ENCODE data around the gene GATAD2A. TPM values are rescaled to one million over a fixed set of nuclear protein-coding genes. Genes with fewer than 3 reads are reported as not detected.

Gene GATAD2A
- total RNA-seq, 1 donor from 2014 or later, result 304 TPM

DNA sequence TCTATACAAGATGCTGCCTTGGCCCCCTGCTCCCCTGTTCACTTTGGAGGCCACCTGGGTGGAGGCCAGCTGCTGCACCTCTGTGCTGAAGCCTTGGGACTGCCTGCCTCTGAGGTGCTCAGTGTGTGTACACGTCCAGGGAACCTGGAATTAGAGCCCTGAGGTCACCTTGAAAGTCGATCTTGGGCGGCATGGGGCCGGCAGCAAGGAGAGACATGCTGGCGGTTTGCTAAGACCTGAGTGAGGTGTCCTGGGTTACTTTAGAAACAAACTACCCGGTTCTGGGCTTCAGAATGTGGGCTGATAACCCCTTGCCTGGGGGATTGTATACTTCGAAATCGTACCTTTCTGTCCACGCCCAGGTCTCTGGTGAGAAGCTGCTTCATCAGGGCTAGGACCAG lies 84.3 kb downstream of the GATAD2A start:
- Histone ChIP-seq H3K4me3 (ENCODE audit: low read depth, low read length) (no peak overlapping the region), H3K27me3 (ENCODE audit: control insufficient read depth, insufficient read depth, low read length) (no peaks in the 10 kb centered on the region), H3K36me3 (ENCODE audit: control insufficient read depth, insufficient read depth, low read length) (peaks cover 3% of the 10 kb centered on the region)
- TF ChIP-seq, protein P1, sequence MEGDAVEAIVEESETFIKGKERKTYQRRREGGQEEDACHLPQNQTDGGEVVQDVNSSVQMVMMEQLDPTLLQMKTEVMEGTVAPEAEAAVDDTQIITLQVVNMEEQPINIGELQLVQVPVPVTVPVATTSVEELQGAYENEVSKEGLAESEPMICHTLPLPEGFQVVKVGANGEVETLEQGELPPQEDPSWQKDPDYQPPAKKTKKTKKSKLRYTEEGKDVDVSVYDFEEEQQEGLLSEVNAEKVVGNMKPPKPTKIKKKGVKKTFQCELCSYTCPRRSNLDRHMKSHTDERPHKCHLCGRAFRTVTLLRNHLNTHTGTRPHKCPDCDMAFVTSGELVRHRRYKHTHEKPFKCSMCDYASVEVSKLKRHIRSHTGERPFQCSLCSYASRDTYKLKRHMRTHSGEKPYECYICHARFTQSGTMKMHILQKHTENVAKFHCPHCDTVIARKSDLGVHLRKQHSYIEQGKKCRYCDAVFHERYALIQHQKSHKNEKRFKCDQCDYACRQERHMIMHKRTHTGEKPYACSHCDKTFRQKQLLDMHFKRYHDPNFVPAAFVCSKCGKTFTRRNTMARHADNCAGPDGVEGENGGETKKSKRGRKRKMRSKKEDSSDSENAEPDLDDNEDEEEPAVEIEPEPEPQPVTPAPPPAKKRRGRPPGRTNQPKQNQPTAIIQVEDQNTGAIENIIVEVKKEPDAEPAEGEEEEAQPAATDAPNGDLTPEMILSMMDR (IDR thresholded peaks at IDR 0.05; ENCODE audit: insufficient read depth, low read length, poor library complexity, severe bottlenecking), result no peak
- DNase-seq (ENCODE audit: low read depth), result no peak

DNA sequence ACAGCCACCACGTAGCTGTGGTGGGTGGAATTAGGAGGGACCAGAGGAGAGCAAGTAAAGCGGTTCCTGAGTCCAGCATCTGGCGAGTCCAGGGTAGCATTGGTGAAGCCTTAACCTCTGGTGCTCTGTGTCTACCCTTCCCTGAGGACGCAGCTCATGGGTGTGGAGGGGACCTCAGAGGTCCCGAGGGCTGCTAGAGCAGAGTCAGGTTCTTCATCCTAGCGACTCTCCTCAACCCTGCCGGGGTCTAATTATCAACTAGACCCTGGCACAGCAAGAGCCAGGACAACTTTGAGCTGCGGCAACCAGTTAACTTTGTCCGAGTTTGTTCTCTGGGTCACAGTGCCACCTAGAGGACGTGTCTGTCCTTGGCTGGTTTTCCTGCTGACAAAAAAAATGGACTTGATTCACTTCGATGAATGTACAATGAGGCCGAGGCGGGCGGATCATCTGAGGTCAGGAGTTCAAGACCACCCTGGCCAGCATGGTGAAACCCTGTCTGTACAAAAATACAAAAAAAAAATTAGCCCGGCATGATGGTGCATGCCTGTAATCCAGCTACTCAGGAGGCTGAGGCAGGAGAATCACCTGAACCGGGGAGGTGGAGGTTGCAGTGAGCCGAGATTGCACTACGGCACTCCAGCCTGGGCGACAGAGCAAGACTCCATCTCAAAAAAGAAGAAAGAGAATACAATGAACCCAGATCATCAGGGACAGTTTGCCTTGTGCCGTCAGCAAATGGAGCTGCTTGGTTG lies 84.9 kb downstream of the GATAD2A start:
- DNase-seq (ENCODE audit: low read depth), result peak; percentile 52
- H3K4me3 ChIP-seq (ENCODE audit: low read depth, low read length), result no peak overlapping the region
- no peaks in the 10 kb centered on the region for H3K27me3 ChIP-seq (ENCODE audit: control insufficient read depth, insufficient read depth, low read length)
- TF ChIP-seq, protein P1 (IDR thresholded peaks at IDR 0.05; ENCODE audit: insufficient read depth, low read length, poor library complexity, severe bottlenecking), result peak; percentile 76
- peaks cover 3% of the 10 kb centered on the region for H3K36me3 ChIP-seq (ENCODE audit: control insufficient read depth, insufficient read depth, low read length)

DNA sequence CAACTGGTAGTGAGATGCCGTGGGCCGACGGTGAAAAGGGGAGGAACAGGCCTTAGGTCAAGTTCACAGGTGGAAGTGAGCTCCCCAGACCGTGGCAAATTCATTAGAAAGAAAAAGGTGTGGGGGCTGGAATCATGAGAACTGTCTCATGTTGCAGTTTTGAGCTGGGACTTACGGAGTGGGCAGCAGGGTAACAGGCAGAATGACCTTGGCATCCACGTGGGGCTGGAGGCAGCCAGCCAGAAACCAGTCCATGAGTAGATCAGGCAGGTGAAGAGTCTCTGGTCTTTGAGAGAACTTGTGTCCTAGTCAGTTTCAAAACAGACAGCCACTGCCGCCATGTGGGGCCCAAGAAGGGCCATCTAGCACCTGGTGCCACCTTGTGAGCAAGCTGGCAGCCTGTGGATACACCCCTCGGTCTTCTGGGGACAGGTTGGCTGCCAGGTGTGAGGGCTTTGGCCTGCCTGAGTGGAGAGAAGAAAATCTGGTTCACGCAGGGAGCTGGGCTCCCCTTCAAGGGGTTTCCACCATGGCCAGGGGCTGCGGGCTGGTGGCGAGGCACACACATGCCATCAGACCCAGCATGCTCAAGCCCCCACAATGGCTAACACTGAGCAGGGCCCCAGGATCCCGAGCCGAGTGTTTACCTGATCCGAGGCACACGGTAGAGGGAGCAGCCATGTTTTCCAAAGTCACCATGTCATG lies 86.0 kb downstream of the GATAD2A start:
- Histone ChIP-seq H3K36me3 (ENCODE audit: control insufficient read depth, insufficient read depth, low read length) (peaks cover 4% of the 10 kb centered on the region), H3K27me3 (ENCODE audit: control insufficient read depth, insufficient read depth, low read length) (no peaks in the 10 kb centered on the region), H3K4me3 (ENCODE audit: low read depth, low read length) (no peak overlapping the region)
- TF ChIP-seq, protein P1 (IDR thresholded peaks at IDR 0.05; ENCODE audit: insufficient read depth, low read length, poor library complexity, severe bottlenecking), result no peak
- DNase-seq (ENCODE audit: low read depth), result no peak

DNA sequence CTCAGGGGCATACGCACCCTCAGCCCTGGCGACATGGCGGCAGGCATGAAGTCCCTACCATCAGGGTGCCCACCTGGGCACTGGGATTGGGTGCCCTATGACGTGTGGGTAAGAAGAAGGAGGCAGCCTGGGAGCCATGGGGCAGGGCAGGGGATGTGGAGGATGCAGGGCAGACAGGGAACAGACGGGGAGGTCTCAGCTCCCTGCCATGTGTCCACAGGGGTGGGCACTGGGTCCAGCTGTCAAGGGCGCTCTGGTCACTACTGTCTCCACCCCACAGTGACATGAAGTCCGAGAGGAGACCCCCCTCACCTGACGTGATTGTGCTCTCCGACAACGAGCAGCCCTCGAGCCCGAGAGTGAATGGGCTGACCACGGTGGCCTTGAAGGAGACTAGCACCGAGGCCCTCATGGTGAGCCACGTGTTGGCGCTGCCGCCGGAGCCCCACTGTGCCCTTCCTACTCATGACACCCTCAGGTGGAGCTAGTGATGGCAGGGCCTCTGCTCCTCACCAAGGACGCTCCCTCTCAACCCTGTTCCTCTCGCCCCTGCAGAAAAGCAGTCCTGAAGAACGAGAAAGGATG lies 86.6 kb downstream of the GATAD2A start:
- Histone ChIP-seq H3K4me3 (ENCODE audit: low read depth, low read length) (no peak overlapping the region), H3K36me3 (ENCODE audit: control insufficient read depth, insufficient read depth, low read length) (peaks cover 4% of the 10 kb centered on the region), H3K27me3 (ENCODE audit: control insufficient read depth, insufficient read depth, low read length) (no peaks in the 10 kb centered on the region)
- no peak for DNase-seq (ENCODE audit: low read depth)
- TF ChIP-seq, protein P1 (IDR thresholded peaks at IDR 0.05; ENCODE audit: insufficient read depth, low read length, poor library complexity, severe bottlenecking), result no peak

DNA sequence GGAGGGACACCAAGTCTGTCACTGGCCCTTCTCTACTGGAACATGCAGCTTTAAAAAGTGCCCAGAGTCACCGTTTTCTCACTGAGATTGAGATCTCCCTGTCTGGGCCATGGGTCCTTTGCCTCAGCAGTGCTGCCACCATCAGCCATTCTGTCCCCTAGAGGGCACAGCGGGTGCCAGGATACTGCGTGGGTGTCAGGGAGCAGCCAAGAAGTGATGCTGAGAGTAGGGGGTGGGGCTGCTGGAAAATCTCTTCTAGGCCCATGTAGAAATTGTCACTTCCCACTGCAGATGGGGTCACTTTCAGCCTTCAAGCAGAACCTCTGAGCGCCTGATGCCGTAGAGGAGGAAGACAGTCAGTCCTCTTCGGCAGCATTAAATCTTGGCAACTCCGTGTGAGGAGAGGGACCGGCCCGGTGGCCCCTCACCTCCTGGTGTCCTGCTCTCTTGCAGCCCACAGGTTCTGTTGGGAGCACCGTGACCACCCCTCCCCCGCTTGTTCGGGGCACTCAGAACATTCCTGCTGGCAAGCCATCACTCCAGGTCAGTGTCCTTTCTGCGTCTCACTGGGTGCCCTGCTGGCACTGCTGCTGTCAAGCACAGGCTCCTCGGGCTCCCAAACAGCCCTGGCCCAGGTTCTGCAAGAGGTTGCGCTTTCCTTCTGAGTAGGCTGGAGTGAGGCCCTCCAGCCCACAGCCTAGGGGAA lies 88.5 kb downstream of the GATAD2A start:
- TF ChIP-seq, protein P1 (IDR thresholded peaks at IDR 0.05; ENCODE audit: insufficient read depth, low read length, poor library complexity, severe bottlenecking), result no peak
- DNase-seq (ENCODE audit: low read depth), result no peak
- Histone ChIP-seq H3K36me3 (ENCODE audit: control insufficient read depth, insufficient read depth, low read length) (peaks cover 4% of the 10 kb centered on the region), H3K27me3 (ENCODE audit: control insufficient read depth, insufficient read depth, low read length) (no peaks in the 10 kb centered on the region), H3K4me3 (ENCODE audit: low read depth, low read length) (no peak overlapping the region)

Measured in kidney epithelial cell (primary cell).